ENCODE results near the gene HGS. TPM values are rescaled to one million over a fixed set of nuclear protein-coding genes. Genes with fewer than 3 reads are reported as not detected.

The HGS gene
- total and polyA plus RNA-seq, 2 of the 4 experiments (the other 2 are of a cell fraction): 52.5 to 137 TPM

- Histone ChIP-seq H2AFZ (replicated peaks; ENCODE audit: low read length, poor library complexity) (no peak overlapping the region), H3K9ac (ENCODE audit: low read depth, low read length) (no peak overlapping the region), H4K20me1 (ENCODE audit: insufficient read depth, low read length) (no peaks in the 10 kb centered on the region), H2AK5ac (ENCODE audit: low read depth, low read length) (no peak overlapping the region), H3K9me3 (ENCODE audit: control insufficient read depth, insufficient read depth, low read length) (no peaks in the 10 kb centered on the region), H3K14ac (replicated peaks; ENCODE audit: low read depth, low read length) (no peak overlapping the region), H3K9me1 (ENCODE audit: insufficient read depth, low read length) (peaks cover 3% of the 10 kb centered on the region; the same call in 1 of the 2 replicates), H4K91ac (ENCODE audit: insufficient read depth, low read depth, low read length) (no peak overlapping the region), H3K27me3 (ENCODE audit: control insufficient read depth, insufficient read depth, low read length) (no peaks in the 10 kb centered on the region), H3K18ac (ENCODE audit: low read depth, low read length) (no peak overlapping the region), H4K5ac (ENCODE audit: low read depth, low read length) (no peak overlapping the region), H3K27ac (ENCODE audit: insufficient read depth, low read length) (no peak overlapping the region), H2AK9ac (replicated peaks; ENCODE audit: low read depth, low read length, poor library complexity) (no peak overlapping the region), H3K56ac (ENCODE audit: extremely low read depth, insufficient read depth, low read length) (no peak overlapping the region), H3K4me1 (ENCODE audit: control insufficient read depth, insufficient read depth, low read length) (no peaks in the 10 kb centered on the region), H3K4me3 (ENCODE audit: insufficient read depth, low read depth, low read length) (no peak overlapping the region), H2BK15ac (ENCODE audit: low read depth, low read length) (no peak overlapping the region), H3K23ac (ENCODE audit: low read depth, low read length) (no peak overlapping the region), H3K79me1 (ENCODE audit: low read depth in 1 of 2, low read length in 2 of 2) (peaks cover 0 to 3% of the 10 kb centered on the region in 2 experiments; a peak in 1 of 4 replicates), H3K4me2 (ENCODE audit: low read depth, low read length) (no peak overlapping the region), H3K36me3 (ENCODE audit: control insufficient read depth, insufficient read depth, low read length) (peaks cover under 1% of the 10 kb centered on the region; the same call in 1 of the 2 replicates), H2BK5ac (ENCODE audit: low read depth, low read length, poor library complexity, severe bottlenecking) (no peak overlapping the region), H4K8ac (ENCODE audit: low read depth in 2 of 2, low read length in 2 of 2) (no peak overlapping the region), H2BK20ac (ENCODE audit: low read depth, low read length) (no peak overlapping the region), H2BK120ac (ENCODE audit: low read depth, low read length) (no peak overlapping the region), H3K4ac (ENCODE audit: low read depth, low read length) (no peak overlapping the region)
- BruUV-seq (replicated peaks): no TSS peak
- TF ChIP-seq CTCF (conservative IDR thresholded peaks at IDR 0.05; ENCODE audit: low read depth, low read length): no peak
- TF ChIP-seq SMC3 (IDR thresholded peaks at IDR 0.05; ENCODE audit: low read depth, low read length): no peak
- TF ChIP-seq CEBPB (IDR thresholded peaks at IDR 0.05; ENCODE audit: low read depth, low read length): no peak
- TF ChIP-seq CHD1 (IDR thresholded peaks at IDR 0.05; ENCODE audit: low read depth, low read length): no peak
- no peak for TF ChIP-seq MAZ (IDR thresholded peaks at IDR 0.05; ENCODE audit: borderline replicate concordance, low read depth, low read length)
- no peak for TF ChIP-seq MXI1 (IDR thresholded peaks at IDR 0.05; ENCODE audit: borderline replicate concordance, low read depth, low read length)
- no peak for TF ChIP-seq NFE2L2 (IDR thresholded peaks at IDR 0.05; ENCODE audit: low read depth, low read length)
- TF ChIP-seq RAD21 (IDR thresholded peaks at IDR 0.05; ENCODE audit: low read length): no peak
- no peak for TF ChIP-seq FOS (IDR thresholded peaks at IDR 0.05; ENCODE audit: low read depth, low read length)
- no peak for TF ChIP-seq RCOR1 (IDR thresholded peaks at IDR 0.05; ENCODE audit: insufficient replicate concordance, low read length)
- TF ChIP-seq BHLHE40 (IDR thresholded peaks at IDR 0.05; ENCODE audit: low read depth, low read length): no peak
- no peak for TF ChIP-seq POLR2A (IDR thresholded peaks at IDR 0.05; ENCODE audit: low read depth, low read length)
- TF ChIP-seq RFX5 (IDR thresholded peaks at IDR 0.05; ENCODE audit: low read depth, low read length): no peak
- TF ChIP-seq USF2 (IDR thresholded peaks at IDR 0.05; ENCODE audit: low read depth, low read length): no peak
- no peak for TF ChIP-seq MAFK (IDR thresholded peaks at IDR 0.05; ENCODE audit: low read depth, low read length)
- no peak for TF ChIP-seq ELK1 (IDR thresholded peaks at IDR 0.05; ENCODE audit: borderline replicate concordance, low read depth, low read length)
- ATAC-seq (ENCODE audit: low read depth): no peak
- intact Hi-C loops (cut with micrococcal nuclease) (no loop called here), in situ Hi-C loops (cut with MboI; ENCODE audit: low sequenced_read_pairs) (no loop called here), dilution Hi-C loops (cut with HindIII; ENCODE audit: low sequenced_read_pairs, unreplicated experiment) (no loop called here)
- WGBS, 2 experiments (ENCODE audit: extremely low coverage in 2 of 2, insufficient read length in 1 of 2): 100% methylated on average over 1 of the region's 5 CpGs; no CpG with 5 or more reads in 1 of the 2 experiments
- POLR2A ChIA-PET (ENCODE audit: unreplicated experiment): no interaction called here
- CTCF ChIA-PET: interaction anchor here (0.7 kb wide), 1 partner anchor 353 kb away, joined by 4 read pairs; no protein-coding TSS in a partner anchor
- DNase-seq: no peak
These were observed 24.8 kb upstream of the HGS start for GRCh38 chr17:81659038-81659437.
